KOPT-K1 (cell line): ENCODE measurements around the gene NECTIN1.

Experiments used
- H3K27ac ChIP-seq: fragments of 200-600 bp; sonication (generic); 2 replicates; pipeline ENCODE4 v1.5.1; 2016; ENCODE audit warnings: antibody characterized with exemption, mild to moderate bottlenecking, low read depth, low read length; ENCODE audit not compliant: poor library complexity, severe bottlenecking
- H3K36me3 ChIP-seq: fragments of 200-600 bp; sonication (generic); 2 replicates; pipeline ENCODE4 v1.5.1; 2017; ENCODE audit warnings: antibody characterized with exemption, mild to moderate bottlenecking, low read length, moderate library complexity; ENCODE audit not compliant: insufficient read depth
- H3K9me3 ChIP-seq: fragments of 200-600 bp; sonication (generic); 2 replicates; pipeline ENCODE4 v1.5.1; 2017; ENCODE audit warnings: antibody characterized with exemption, low read length, mild to moderate bottlenecking; ENCODE audit not compliant: insufficient read depth, poor library complexity, severe bottlenecking

Gene NECTIN1

GRCh38 chr11:119759747-119760412, 30.9 kb upstream of the NECTIN1 start:
- no peak overlapping the region for H3K27ac ChIP-seq
- no peaks in the 10 kb centered on the region for H3K9me3 ChIP-seq
- H3K36me3 ChIP-seq, result no peaks in the 10 kb centered on the region

DNA sequence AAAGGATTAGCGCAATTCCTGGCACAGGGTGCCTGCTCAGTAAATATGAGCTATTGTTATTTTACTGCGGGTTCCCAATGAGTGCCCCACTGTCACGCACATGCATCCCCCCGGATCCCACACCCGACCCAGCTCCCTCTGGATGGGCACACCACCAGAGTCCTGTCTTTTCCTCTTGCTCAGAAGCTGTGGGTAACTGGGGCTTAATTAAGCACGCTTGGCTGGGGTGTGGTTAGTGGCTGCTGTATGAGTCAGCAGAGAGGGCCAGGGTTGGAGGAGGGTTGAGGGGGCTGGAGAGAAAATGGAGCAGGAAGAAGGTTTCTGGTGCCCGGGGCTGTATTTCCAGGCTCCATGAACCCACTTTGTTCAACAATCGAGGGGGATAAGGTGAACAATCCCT, 30.3 kb upstream of the NECTIN1 start:
- H3K9me3 ChIP-seq, result no peaks in the 10 kb centered on the region
- no peaks in the 10 kb centered on the region for H3K36me3 ChIP-seq
- H3K27ac ChIP-seq, result no peak overlapping the region

DNA sequence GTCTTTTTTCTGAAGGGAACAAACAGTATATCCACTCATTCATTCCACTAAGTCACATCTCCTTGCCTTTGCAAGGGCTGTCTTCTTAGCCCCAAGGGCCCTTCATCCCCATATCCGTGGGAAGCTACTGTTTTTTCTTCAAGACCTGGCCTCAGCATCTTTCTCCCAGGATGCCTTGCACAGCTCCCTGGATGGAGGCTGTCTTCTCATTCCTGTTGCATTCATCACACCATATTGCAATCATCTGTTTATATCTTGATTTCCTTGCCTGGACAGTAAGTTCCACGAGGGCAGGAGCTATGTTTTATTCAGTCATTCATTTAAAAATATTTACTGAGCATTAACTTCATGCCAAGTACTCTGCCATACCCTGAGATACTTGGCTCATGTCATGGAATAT, 29.3 kb upstream of the NECTIN1 start:
- no peak overlapping the region for H3K27ac ChIP-seq
- H3K36me3 ChIP-seq, result no peaks in the 10 kb centered on the region
- H3K9me3 ChIP-seq, result no peaks in the 10 kb centered on the region

- H3K9me3 ChIP-seq, result no peaks in the 10 kb centered on the region
- no peaks in the 10 kb centered on the region for H3K36me3 ChIP-seq
- no peak overlapping the region for H3K27ac ChIP-seq
Measured at GRCh38 chr11:119757378-119757777, 28.4 kb upstream of the NECTIN1 start.

GRCh38 chr11:119756169-119756865, 27.3 kb upstream of the NECTIN1 start:
- Histone ChIP-seq H3K9me3 (no peaks in the 10 kb centered on the region), H3K27ac (no peak overlapping the region), H3K36me3 (no peaks in the 10 kb centered on the region)

DNA sequence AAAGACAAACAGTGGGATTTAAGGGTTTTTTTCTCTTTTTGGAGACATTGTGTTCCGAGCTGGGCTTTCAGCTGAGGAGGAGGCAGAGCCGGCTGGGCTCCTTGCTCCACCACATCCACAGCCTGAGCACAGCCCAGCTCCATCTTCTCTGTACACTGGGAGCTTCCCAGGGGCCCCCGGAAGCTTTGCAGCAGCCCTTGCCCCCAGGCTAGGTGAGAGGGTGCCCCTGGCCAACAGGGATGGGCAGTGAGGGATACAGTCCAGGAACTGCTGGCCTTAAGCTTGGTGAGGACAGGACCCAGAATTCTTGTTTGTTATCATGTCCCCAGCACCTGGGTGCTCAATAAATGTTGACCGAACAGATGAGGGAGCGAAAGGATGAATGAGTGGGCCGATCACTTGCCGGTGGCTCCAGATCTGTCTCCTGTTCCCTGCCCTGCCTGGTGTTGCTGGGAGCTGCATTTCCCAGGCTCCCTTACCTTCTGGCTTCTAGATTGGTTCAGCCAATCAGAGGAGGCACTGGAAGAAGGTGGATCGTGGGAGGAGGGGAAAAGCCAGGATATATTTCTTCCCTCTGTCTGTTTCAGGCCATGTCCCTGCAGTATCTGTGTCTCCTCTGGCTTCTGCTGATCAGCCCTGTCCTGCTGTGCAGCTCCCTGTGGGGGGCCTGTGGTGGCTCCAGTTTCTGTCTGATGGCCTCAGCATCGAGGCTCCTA, 26.5 kb upstream of the NECTIN1 start:
- Histone ChIP-seq H3K9me3 (no peaks in the 10 kb centered on the region), H3K27ac (no peak overlapping the region), H3K36me3 (no peaks in the 10 kb centered on the region)

DNA sequence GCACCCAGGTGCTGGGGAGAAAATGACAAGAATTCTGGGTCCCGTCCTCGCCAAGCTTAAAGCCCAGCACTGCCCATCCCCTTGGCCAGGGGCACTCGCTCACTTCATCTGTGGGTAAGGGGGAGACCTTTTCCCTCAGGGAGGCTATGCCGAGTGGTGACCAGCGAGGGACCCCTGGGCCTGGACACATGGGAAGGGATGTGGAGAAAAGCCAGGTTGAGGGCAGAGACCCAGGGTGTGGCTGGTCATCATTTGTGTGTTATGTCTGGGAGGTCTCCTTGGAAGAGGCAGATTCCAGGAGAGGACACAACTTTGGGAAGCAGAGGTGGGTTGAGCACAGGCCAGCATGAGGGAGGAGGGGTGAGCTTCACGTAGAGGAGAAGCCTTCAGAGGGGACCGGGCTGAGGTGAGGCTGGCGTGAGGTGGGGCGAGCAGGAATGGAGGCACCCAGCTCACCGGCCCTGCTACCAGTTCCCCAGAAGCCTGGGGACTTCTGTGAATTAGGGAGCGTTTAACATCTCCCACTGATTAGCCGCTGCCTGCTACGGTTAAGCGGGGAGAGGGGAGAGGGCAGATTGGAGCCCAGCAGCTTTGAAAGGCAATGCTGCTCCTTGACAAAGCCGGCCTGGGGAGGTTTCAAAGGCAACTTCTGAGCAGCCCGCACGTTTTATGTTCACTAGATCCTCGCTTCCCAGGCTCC, 25.8 kb upstream of the NECTIN1 start:
- H3K27ac ChIP-seq, result no peak overlapping the region

GRCh38 chr11:119754199-119754598, 25.2 kb upstream of the NECTIN1 start:
- no peak overlapping the region for H3K27ac ChIP-seq
- no peaks in the 10 kb centered on the region for H3K9me3 ChIP-seq
- no peaks in the 10 kb centered on the region for H3K36me3 ChIP-seq

More for the DNA sequence above, 25.8 kb upstream of the NECTIN1 start:
- Histone ChIP-seq H3K9me3 (no peaks in the 10 kb centered on the region), H3K36me3 (no peaks in the 10 kb centered on the region)

- Histone ChIP-seq H3K36me3 (no peaks in the 10 kb centered on the region), H3K27ac (no peak overlapping the region), H3K9me3 (no peaks in the 10 kb centered on the region)
Measured at GRCh38 chr11:119752946-119753345, 23.9 kb upstream of the NECTIN1 start.

GRCh38 chr11:119752345-119752871, 23.4 kb upstream of the NECTIN1 start:
- Histone ChIP-seq H3K36me3 (no peaks in the 10 kb centered on the region), H3K27ac (no peak overlapping the region), H3K9me3 (no peaks in the 10 kb centered on the region)

DNA sequence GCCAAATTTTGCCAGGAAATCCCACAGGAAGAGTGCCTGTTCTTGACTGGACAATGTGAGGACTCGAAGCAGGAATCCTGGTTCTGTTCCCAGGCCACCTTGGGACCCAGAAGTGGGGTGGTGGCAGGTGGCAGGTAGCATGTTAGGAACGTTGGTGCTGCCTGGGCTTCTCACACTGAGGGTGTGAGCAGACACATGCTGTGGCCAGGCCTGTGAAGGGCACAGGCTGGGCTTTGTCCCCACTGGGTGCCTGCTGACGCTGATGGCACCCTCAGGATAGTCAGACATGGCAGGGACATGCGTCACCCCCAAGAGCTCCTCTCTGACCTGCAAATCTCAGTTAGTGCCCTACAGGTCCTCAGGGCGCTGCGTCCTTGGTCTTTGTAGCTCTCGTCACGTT, 21.1 kb upstream of the NECTIN1 start:
- no peak overlapping the region for H3K27ac ChIP-seq
- no peaks in the 10 kb centered on the region for H3K9me3 ChIP-seq
- no peaks in the 10 kb centered on the region for H3K36me3 ChIP-seq

- Histone ChIP-seq H3K36me3 (no peaks in the 10 kb centered on the region), H3K27ac (no peak overlapping the region), H3K9me3 (no peaks in the 10 kb centered on the region)
Measured at GRCh38 chr11:119749006-119749565, 20.1 kb upstream of the NECTIN1 start.

DNA sequence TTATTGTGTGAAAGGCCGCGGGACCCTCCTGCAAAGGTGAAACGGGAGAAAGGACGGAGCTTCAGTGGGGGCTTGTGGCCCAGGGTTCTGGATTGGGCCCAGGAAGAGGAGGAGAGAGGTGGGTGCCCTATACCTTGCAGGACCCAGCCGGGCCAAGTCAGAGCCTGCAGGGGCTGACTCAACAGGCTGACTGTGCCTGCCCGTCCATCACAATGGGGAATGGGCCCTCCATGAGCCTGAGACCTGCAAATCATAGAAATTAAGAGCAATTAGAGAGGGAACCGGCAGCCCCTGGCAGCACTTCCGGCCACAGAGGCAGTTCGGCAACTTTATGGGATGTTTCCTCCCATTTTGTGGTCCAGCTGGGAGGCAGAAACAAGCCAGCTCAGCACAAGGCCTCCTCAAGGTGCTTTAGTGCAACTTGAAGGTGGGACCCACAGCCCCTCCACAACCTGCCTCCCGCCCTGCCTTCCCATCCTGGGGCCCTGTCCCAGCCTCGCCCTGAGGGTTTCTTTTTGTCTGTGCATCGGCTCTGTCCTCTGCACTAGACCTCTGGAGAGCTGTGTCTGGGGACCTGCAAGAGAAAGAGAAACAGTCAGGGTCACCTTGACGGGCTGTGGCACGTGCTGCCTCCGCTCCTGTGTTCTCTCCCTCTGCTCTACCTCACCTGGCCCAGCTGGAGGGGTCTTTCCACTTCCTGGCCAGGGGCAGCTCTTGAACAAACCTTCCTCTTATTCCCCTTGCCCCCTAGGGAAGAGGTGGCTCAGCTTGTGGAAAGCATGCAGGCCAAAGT, 19.1 kb upstream of the NECTIN1 start:
- no peak overlapping the region for H3K27ac ChIP-seq
- no peaks in the 10 kb centered on the region for H3K9me3 ChIP-seq
- H3K36me3 ChIP-seq, result no peaks in the 10 kb centered on the region
